Mucosa of stomach (tissue), 1 donor: Measurements from ENCODE around the gene RITA1.

ENCODE experiments used
- H3K27me3 ChIP-seq: one replicate; pipeline ENCODE4 v1.7.0; 2013; ENCODE audit warnings: mild to moderate bottlenecking, low read length; ENCODE audit not compliant: control insufficient read depth, insufficient read depth
- H3K36me3 ChIP-seq: one replicate; pipeline ENCODE4 v1.7.0; 2013; ENCODE audit warnings: low read length; ENCODE audit not compliant: control insufficient read depth, insufficient read depth
- H3K4me1 ChIP-seq: one replicate; pipeline ENCODE4 v1.7.0; 2013; ENCODE audit warnings: mild to moderate bottlenecking, low read length; ENCODE audit not compliant: control insufficient read depth, insufficient read depth
- H3K4me3 ChIP-seq: one replicate; pipeline ENCODE4 v1.7.0; 2013; ENCODE audit warnings: low read length
- H3K9ac ChIP-seq: one replicate; pipeline ENCODE4 v1.7.0; 2013; ENCODE audit warnings: mild to moderate bottlenecking, low read length, moderate library complexity
- H3K9me3 ChIP-seq: one replicate; pipeline ENCODE4 v1.7.0; 2013; ENCODE audit warnings: mild to moderate bottlenecking, low read length, moderate library complexity; ENCODE audit not compliant: control insufficient read depth
- donor health status: Pancreatic carcinoma.

The RITA1 gene

DNA sequence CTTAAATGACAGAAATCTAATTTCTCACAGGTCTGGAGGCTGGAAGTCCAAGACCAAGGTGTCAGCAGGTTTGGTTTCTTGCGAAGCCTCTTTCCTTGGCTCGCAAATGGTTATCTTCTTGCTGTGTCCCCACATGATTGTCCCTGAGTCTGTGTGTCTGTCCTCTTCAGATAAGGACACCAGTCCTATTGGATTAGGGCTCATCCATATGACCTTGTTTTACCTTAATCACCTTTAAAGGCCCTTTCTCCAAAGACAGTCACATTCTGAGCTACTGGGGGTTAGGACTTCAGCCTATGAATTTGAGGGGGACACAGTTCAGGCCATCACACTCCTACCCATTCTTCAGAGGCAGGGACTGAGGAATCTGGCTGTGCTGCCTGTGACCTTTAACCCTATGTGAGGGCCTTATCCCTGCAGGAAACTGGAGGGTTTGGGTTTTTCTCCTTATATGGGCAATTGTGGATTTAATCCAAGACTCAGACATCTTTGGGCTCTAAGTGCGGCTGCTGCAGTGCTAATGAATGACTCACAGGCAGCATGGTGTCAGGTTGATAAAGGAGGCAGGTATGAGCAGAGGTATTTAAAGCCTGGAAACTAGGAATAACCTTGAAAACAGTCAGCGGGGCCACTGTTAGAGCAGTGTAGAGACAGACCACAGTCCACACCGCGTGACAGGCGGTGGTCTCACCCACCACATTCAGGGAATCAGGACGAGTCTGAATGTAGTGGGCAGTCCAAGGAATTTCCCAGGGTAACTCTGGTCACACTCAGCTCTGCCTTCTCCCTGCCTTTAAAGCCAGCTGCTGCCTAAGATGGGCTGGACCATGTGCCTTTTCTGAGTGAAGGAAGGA lies 45.9 kb downstream of the RITA1 start:
- Histone ChIP-seq H3K36me3 (peaks cover 20% of the 10 kb centered on the region), H3K9ac (no peak overlapping the region), H3K4me3 (no peak overlapping the region), H3K4me1 (peaks cover 22% of the 10 kb centered on the region), H3K9me3 (no peaks in the 10 kb centered on the region), H3K27me3 (no peaks in the 10 kb centered on the region)

DNA sequence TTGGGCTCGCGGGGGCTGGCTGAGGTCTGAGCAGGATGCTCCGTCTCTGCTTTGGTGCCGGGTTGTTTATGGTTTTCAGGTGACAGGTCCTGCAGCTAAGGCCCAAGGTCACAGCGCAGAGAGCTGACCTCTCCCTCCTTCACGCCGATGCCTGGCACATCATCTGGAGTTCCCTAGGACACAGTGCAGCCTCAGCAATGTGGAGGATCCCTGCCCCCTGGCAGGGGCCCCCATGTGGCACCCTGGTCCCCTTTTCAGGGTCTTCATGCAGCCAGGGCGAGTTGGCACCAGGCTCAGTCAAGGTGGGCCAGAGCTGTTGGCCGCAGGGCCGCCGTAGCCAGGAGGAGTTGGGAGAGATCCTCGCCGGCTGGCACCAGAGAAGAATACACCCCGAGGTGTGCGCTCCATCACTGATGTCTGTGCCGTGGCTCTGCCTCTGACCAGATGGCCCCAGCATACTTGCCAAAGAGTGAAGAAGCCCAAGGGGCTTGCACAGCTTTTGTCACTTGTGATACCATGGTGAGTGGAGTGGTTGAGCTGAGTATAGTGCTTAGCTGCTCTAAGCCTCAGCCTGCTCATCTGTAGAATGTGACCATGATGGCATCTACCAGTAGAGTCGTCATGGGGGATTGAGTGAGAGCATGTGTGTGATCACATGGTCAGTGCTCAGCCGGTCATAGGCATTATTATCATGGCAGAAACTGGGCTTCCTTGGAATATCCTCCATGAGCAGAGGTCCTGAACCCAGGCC lies 46.7 kb downstream of the RITA1 start:
- Histone ChIP-seq H3K36me3 (peaks cover 20% of the 10 kb centered on the region), H3K4me3 (no peak overlapping the region), H3K4me1 (peaks cover 27% of the 10 kb centered on the region)

DNA sequence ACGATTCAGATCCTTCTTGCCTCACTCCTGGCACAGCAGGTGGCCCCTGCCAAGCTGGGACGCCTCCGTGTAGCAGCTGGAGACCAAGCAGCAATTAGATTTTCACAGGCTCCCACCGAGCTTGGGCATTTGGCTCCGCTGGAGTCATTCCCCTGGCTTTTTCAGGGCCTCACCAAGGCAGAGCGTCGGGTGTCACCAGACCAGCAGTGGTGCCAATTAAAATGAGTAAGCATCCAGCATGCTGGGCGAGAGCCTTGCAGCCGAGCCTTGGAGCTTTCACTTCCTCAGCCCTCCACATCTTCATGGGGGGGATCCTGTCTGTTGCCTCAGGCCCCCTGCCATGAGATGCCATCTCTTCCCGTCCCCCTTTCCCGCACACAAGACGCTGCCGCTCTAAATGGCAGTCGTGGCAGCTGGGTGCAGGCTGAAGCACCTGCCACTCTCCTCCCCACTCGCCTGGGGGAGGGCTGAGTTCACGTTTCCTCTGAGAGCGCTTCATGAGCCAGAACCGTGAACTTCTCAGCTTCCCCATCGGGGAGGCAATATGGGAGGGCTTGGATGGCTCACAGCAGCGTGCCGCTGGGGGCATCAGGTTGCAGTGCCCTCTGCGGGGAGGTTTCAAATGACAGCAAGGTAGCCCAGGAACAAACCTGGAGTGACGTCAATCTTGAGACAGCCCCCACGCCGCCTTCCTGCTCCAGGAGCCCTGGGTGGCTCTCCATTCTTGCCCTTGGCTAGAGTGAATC lies 47.5 kb downstream of the RITA1 start:
- H3K36me3 ChIP-seq, result peaks cover 20% of the 10 kb centered on the region
- no peak overlapping the region for H3K9ac ChIP-seq
- H3K27me3 ChIP-seq, result no peaks in the 10 kb centered on the region
- H3K4me3 ChIP-seq, result no peak overlapping the region
- H3K4me1 ChIP-seq, result peaks cover 25% of the 10 kb centered on the region
- H3K9me3 ChIP-seq, result no peaks in the 10 kb centered on the region

More for the DNA sequence above, 46.7 kb downstream of the RITA1 start:
- H3K9me3 ChIP-seq, result no peaks in the 10 kb centered on the region
- no peaks in the 10 kb centered on the region for H3K27me3 ChIP-seq
- no peak overlapping the region for H3K9ac ChIP-seq

DNA sequence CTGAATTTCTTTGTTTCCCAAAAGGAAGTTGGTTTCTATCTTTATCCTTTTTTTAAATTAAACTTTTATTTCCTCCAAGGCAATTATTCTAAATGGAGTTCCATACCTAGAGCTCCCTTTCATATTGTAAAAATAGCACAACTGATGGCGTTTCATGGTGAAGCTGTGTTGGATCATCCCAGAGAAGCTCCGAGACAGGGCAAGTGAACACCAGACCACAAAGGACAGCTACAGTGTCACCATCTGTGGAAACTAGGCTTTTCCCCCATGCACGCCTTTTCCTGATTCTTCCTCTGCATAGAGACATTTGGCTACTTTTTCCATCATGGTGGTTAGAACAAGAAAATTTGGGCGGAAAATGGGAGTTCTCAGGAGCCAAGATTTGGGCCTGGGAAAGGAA lies 48.4 kb downstream of the RITA1 start:
- Histone ChIP-seq H3K4me1 (peaks cover 24% of the 10 kb centered on the region), H3K9ac (no peak overlapping the region), H3K4me3 (no peak overlapping the region), H3K9me3 (no peaks in the 10 kb centered on the region), H3K27me3 (no peaks in the 10 kb centered on the region), H3K36me3 (peaks cover 20% of the 10 kb centered on the region)

DNA sequence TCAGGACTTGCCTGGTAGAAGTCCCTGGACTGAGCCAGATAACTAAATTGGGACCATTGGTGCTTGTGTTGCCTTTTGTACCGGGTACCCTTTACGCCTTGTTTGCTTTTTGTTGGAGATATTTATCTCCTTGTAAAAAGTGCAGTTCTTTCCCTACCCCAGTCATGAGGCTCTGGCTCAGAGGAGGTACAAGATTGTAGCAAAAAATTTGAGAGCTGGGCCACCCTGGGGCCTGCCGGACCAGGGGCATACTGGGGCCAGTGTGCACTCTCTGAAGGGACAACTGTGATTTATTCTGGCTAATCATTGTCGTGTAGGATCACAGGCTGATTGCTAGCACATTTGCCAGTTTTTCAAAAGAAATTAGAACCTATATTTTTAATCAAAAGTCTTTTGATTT lies 49.0 kb downstream of the RITA1 start:
- Histone ChIP-seq H3K4me3 (no peak overlapping the region), H3K27me3 (no peaks in the 10 kb centered on the region), H3K4me1 (peaks cover 28% of the 10 kb centered on the region), H3K36me3 (peaks cover 20% of the 10 kb centered on the region), H3K9ac (no peak overlapping the region), H3K9me3 (no peaks in the 10 kb centered on the region)

DNA sequence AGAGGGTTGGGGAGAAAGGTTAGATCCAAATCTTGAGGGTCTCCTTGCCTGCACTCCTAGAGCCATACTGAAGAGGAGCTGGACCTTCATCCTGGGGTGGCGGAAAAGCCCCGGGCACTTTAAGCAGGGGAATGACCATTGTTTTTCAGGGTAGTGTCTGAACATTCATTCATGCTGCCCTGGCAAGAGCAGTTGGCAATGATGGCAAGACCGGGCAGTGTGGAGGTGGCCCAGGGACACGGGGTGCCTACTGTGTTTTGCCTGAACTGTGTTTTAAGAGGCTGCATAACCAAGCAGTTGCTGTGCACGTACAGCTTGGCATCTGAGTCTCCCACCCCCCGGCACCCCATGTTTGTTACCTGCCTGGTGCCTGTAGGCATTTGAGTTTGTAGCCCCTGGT lies 50.5 kb downstream of the RITA1 start:
- H3K9ac ChIP-seq, result no peak overlapping the region
- peaks cover 33% of the 10 kb centered on the region for H3K4me1 ChIP-seq
- no peak overlapping the region for H3K4me3 ChIP-seq
- H3K27me3 ChIP-seq, result no peaks in the 10 kb centered on the region
- H3K36me3 ChIP-seq, result peaks cover 20% of the 10 kb centered on the region
- no peaks in the 10 kb centered on the region for H3K9me3 ChIP-seq

DNA sequence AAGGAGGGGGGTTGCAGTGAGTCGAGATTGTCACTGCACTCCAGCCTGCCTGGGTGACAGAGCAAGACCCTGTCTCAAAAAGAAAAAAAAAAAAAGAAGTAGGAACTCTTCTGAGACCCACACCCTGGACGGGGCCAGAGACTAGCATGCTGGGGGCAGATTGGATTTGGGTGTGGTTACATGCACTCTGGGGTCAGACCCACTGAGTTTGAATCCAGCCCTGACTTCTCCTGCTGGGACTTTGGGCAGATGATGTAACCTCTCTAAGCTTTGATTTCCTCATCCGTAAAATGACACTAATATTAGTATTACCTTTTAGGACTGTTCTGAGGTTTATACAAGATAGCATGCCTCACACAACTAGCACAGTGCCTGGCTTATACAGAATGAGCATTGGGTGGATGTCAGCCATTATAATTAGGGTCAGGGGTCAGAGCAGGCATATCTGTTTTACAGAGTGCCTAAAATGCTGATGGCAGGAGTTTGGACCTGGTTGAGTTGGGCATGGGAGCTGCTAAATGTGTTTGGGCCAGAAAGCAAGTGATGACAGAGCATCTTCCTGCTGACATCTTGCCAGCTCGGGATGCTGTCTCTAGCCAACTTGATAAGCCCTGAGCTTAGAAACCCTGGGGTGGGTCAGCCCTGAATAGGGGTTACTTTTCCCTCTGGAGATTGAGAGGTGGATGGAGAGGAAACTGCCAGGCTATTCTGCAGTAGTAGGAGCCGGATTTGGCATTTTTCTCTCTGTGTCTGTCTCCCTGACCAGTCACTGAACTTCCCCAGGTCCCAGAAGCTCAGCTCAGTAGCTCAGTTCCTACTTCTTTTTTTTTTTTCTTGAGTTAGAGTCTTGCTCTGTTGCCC lies 51.2 kb downstream of the RITA1 start:
- H3K4me1 ChIP-seq, result peaks cover 37% of the 10 kb centered on the region
- no peaks in the 10 kb centered on the region for H3K27me3 ChIP-seq
- H3K4me3 ChIP-seq, result no peak overlapping the region
- H3K9ac ChIP-seq, result no peak overlapping the region
- peaks cover 14% of the 10 kb centered on the region for H3K36me3 ChIP-seq
- no peaks in the 10 kb centered on the region for H3K9me3 ChIP-seq

DNA sequence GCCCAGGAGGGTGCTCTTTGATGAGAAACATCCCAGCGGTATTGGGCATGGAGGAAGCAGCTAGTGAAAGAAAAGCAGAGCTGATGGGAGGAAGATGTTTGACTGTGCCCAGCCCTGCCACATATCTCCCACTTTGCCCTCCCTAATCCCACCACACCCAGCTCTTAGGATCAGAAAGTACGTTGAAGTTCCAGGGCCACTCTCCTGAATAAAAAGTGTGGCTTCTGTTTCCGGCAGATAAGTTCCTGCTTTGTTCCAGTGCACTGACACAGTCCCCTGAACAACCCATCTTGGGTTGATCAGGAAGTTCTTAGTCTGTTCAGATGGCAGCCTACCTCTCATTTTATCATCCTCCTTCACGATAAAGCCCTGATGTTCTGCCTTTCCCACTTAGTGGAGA lies 52.2 kb downstream of the RITA1 start:
- Histone ChIP-seq H3K9ac (no peak overlapping the region), H3K4me1 (peaks cover 47% of the 10 kb centered on the region)

DNA sequence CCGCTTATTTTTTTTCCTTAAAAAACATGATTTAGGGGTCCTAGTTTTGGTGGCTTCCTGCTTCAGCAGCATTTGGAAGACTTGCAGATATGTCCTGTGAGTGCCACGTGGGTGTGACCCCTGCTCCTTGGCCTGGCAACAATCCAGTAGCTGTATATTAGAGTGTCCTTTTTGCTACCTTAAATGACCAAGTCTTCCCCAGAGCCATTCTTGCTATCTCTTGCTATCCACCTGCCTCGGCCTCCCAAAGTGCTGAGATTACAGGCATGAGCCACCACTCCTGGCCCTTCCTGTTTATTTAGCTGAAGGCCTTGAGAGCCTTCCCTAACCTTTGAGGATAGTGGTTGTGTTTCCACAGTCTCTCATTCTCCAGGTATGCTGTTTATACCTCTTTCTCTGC lies 52.8 kb downstream of the RITA1 start:
- peaks cover 50% of the 10 kb centered on the region for H3K4me1 ChIP-seq
- peaks cover 10% of the 10 kb centered on the region for H3K36me3 ChIP-seq
- H3K4me3 ChIP-seq, result no peak overlapping the region
- H3K9me3 ChIP-seq, result no peaks in the 10 kb centered on the region
- no peak overlapping the region for H3K9ac ChIP-seq
- no peaks in the 10 kb centered on the region for H3K27me3 ChIP-seq

More for the DNA sequence above, 52.2 kb downstream of the RITA1 start:
- no peaks in the 10 kb centered on the region for H3K27me3 ChIP-seq
- H3K36me3 ChIP-seq, result peaks cover 14% of the 10 kb centered on the region
- no peaks in the 10 kb centered on the region for H3K9me3 ChIP-seq
- no peak overlapping the region for H3K4me3 ChIP-seq

DNA sequence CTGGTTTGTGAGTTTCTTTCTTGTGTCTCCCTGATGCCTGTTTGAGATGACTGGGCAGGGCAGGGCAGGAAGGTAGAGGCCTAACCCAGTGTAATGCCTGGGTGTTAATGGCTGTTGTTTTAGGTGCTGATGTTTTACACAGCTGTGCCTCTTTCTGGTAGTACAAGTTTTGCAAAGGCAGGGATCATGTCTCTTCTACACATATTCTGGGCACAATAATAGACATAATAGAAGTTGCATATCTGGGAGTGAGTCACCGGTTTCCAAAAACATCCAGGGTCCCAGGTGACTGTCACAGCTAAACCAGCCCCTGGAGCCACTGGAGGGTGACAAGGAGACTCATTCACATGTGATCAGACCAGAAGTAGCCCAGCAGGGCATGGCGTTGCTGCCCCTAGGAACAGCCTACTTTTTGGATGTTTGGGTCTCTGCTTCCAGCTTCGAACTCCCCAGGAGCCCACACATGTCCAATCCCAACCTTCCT lies 53.8 kb downstream of the RITA1 start:
- no peaks in the 10 kb centered on the region for H3K27me3 ChIP-seq
- no peaks in the 10 kb centered on the region for H3K9me3 ChIP-seq
- H3K9ac ChIP-seq, result no peak overlapping the region
- H3K4me1 ChIP-seq, result peaks cover 58% of the 10 kb centered on the region
- no peak overlapping the region for H3K4me3 ChIP-seq
- peaks cover 6% of the 10 kb centered on the region for H3K36me3 ChIP-seq

DNA sequence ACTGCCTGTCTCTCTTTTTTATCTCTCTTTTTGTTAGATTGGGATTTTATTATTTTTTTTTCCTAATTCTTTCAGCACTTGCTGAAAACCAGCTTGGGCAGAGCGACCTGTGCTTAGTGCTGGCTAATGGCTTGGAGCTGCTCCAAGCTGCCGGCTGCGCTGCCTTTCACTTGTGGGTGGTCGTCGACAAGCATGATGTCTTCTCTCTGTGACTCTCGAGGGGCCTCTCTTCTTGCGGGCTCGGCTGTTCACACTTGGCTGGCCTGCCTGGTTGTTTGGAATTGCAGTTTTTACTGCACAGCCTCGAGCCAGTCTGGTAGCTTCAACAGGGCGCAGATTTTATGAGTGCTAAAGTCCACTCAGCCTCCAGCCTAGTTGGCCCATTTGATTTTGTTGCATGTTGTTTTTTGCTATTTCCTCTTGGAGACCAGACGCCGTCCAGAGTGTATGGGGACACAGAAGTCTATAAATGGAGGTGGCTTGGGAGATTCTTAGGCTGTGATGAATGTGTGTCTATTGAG lies 54.4 kb downstream of the RITA1 start:
- Histone ChIP-seq H3K27me3 (no peaks in the 10 kb centered on the region), H3K9me3 (no peaks in the 10 kb centered on the region), H3K36me3 (peaks cover under 1% of the 10 kb centered on the region), H3K4me1 (peaks cover 63% of the 10 kb centered on the region), H3K9ac (no peak overlapping the region), H3K4me3 (no peak overlapping the region)
